Stimulated activated CD8-positive, alpha-beta memory T cell treated with anti-CD3 and anti-CD28 coated beads, Interleukin-12 subunit alpha, Interleukin-12 subunit beta, amount 100 ng/mL, for 1 hour (primary cell): Measurements from ENCODE around the gene DMAP1.
A peak's percentile ranks its signal among the peaks of the same experiment; 100 is the strongest.
"Not testable (repeated sequence)": the region's sequence is repeated elsewhere in the genome, so short reads cannot be mapped to it uniquely, and the experiment has no call there.

Experiments used
- DNase-seq: peaks from one replicate; pipeline ENCODE4 v3.0.0-alpha.2; 2020; ENCODE audit warnings: low read depth

DMAP1 gene

DNA sequence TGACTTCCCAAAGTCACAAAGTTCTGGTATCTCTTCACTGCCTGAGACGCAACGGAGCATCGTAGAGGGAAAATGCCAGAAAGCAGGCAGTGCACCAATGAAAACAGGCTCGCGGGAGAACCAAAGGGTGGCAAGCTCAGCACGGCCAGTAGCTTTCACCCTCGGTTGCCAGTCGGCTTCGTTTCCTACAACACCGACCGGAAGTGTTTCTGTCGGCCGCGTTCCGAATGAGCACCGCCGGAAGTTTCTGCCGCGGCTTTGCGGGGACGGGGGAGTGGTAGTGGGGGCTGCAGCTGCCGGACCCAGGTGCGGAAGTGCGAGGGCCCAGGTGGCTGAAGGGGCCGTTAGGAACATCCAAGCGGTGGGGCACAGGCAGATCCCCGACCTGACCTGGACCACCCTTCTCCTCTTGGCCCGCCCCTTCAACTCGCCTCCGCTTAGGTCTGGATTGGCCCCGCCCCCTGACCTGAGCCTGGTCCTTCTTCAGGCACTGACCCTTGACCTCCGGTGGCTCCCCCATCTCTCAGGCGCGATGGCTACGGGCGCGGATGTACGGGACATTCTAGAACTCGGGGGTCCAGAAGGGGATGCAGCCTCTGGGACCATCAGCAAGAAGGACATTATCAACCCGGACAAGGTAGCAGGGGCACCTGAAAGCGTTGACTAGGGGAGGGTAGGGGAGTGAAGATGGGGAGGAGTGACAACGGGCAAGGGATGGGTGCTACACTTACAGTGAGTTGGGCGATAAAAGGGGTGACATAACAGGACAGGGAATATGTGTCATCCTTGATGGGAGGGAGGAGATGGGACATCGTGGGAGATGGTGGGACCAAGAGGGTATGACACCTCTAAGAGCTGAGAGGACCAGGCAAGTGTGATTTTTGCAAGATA is at the start of gene DMAP1:
Gene DMAP1, plus strand, starts transcription at position 250 of the 891 bp plus-strand sequence. Its CDS starts 283 bp downstream, at position 533.
- peak; percentile 79 for DNase-seq

- DNase-seq = no peak
These were observed 44.7 kb upstream of the DMAP1 start for GRCh38 chr1:44168520-44169098.

GRCh38 chr1:44170281-44170823 is 42.9 kb upstream of the DMAP1 start:
- no peak for DNase-seq

DNA sequence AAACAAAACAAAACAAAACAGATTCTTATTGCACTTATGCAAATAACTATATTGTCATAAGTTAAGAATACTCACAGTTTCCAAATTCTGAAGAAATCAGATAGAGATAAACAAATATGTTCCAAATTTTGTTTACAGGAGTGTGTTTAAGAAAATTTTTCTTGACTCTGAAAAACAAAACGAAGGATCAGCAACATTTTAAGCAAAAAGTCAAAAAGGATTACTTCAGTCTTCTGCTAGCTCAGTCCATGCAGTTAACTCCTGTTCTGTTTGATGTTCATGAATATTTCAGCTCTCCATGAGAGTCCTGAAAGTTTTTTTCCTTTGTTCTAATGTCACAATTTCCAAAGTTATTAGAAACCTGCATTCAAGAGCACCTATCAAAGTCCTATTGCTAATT is 38.6 kb upstream of the DMAP1 start:
- no peak for DNase-seq

GRCh38 chr1:44200336-44200735 is 12.9 kb upstream of the DMAP1 start:
- no peak for DNase-seq

GRCh38 chr1:44206545-44206944 is 6.7 kb upstream of the DMAP1 start:
- DNase-seq = not testable (repeated sequence)

GRCh38 chr1:44208226-44208625 is 5.0 kb upstream of the DMAP1 start:
- DNase-seq = no peak

DNA sequence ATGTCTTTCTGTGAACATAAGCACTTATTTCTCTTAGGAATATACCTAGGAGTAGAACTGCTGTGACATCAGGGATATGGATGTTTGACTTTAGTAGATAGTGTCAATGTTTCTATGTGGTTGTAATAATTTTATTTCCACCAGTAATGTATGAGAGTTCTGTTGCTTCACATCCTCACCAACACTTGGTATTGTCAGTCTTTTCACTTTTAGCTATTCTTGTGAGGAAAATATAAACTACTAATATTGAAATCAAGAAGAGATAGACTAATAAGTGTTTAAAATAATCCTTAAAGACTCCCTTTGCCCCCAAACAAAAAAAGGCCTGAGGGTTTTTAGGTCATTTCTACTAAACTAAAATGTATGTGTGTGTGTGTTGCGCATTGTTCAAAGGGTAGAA is 2.7 kb upstream of the DMAP1 start:
- DNase-seq = no peak

GRCh38 chr1:44212355-44213221 is 683 bp upstream of the DMAP1 start:
- DNase-seq = no peak

DNA sequence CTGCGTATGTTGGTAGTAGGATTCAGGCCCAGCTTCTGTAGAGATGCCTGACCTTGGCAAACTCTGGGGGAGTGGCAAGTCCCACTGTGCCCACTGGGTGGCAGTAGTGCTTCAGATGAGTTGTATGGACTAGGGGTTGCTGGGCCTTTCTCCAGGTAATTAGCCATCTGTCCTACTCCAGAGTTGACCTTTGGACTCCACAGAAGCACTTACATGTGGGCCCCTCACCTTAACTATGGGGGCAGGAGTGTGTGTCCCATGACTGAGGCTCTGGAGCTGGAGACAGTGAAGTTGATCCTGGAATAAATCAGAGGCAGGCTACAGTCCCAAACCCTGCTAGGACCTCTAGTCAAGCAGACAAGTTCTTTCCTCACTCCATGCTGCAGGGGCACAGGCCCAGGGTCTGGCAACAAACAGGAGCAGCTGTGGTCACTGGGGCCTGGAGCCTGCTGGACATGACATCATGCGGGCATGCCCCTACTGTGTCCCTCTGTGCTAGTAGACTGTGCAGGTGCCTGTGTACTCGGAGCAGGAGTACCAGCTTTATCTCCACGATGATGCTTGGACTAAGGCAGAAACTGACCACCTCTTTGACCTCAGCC is 4.6 kb downstream of the DMAP1 start:
- DNase-seq = peak; percentile 53

DNA sequence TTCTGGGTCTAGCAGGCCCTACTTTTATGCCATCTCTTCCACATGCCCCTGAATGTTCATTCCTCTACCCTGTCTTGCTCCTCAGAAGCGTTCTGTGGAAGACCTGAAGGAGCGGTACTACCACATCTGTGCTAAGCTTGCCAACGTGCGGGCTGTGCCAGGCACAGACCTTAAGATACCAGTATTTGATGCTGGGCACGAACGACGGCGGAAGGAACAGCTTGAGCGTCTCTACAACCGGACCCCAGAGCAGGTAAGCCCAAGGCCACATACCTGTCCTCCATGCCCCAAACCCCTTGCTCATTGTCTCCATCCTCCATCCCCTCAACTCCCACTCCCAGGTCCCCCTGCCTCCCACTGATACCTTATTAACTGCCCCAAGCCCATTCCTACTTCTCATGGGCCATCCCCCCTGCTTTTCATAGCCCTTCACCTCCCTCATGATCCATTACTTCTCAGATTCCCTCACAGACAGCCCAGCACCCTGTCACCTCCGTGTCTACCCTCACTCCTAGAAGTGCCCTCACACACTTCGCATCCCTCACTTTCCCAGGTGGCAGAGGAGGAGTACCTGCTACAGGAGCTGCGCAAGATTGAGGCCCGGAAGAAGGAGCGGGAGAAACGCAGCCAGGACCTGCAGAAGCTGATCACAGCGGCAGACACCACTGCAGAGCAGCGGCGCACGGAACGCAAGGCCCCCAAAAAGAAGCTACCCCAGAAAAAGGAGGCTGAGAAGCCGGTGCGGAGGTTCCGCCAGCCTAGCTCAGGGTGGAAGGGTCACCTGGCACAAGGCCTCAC is 5.4 kb downstream of the DMAP1 start:
- DNase-seq = no peak

DNA sequence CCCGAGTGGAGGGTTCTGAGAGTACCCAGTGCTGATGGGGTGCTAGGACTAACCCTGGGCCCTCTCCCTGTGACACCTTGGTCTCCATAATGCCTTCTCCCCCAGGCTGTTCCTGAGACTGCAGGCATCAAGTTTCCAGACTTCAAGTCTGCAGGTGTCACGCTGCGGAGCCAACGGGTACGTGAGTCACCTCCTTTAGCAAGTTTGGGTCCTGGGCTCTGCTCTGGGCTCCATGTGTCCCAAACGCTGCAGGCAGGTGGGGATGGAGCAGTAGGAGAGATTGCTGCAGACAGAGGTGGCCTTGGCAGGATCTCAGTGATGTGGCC is 6.0 kb downstream of the DMAP1 start:
- DNase-seq = no peak

- no peak for DNase-seq
These were observed 6.9 kb downstream of the DMAP1 start for GRCh38 chr1:44220001-44220751.

DNA sequence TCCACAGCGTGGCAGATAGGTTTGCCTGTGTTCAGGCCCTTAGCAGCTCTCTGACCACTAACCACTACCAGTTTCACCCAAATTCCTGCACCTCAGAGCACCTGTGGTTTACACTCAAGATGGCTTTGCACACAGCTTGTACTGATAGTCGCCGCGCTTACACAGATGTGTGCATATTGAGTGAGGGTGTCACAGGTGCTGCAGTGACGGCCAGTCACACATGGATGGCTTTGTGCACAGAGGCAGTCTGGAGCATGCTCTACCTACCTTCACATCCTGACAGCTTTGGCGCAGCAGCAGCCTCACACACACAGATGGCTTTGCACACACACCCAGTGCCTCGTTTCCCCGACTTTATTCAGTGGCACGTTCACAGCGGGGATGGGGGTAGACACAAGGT is 7.5 kb downstream of the DMAP1 start:
- no peak for DNase-seq

DNA sequence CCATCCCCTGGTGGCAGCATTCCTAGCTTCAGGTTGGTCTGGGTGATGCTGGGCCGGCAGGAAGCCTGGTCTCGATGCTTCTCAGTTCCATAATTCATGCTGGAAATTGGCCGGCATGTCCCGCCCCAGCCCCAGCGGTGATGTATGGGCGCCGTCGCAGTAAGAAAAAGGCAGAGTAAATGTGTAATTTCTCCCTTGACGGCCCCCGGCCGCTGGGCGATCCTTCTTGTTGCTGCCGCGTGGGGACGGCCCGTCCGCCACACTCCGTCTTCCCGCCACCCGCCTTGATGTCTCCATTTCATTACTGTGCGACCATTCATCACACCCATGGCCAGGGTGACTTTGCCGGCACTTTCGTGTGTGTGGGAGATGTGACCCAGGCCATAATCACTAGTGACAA is 8.5 kb downstream of the DMAP1 start:
- no peak for DNase-seq

- no peak for DNase-seq
These were observed 9.3 kb downstream of the DMAP1 start for GRCh38 chr1:44222397-44223186.

DNA sequence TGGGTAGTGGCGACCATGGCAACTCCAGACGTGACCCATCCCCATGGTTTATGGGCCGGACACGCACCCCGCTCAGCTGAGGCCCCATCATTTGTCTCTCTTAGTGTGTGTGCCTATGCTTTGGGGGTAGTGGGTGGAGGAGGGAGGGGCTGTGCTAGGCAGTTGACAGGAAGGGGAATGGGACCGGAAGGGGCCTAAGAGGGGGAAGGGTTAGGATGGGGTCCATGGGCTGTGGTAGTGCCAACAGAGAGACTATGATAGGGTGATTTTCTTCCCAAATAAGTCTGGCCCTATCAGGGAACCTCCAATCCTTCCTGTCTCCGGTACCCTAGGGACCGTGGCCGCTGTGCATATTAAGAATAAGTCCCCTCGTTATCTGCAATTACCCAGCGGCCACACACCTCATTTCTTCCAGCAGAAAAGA is 9.9 kb downstream of the DMAP1 start:
- no peak for DNase-seq

- no peak for DNase-seq
These were observed 12.5 kb downstream of the DMAP1 start for GRCh38 chr1:44225761-44226160.

DNA sequence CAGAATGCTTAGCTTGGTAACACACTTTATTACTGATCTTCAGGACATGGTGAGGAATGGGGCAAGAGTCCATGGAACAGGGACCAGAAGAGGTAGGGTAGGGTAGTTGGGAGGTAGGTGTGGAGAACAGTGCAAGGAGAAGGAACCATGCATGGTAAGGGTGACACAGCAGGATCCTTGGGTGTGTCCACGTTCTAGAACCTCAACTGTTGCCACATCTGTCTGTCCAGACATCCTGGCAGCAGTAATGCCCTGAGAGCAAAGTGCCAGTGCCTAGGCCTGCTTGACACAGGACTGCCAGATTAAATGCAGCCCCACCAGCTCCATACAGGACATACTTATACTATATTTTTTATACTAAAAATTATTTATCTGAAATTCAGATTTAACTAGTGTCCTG is 13.9 kb downstream of the DMAP1 start:
- DNase-seq = no peak

- DNase-seq = no peak
These were observed 14.9 kb downstream of the DMAP1 start for GRCh38 chr1:44228218-44228617.
